SK-N-MC (cell line): ENCODE measurements around the gene ENTREP1.

Experiments
- EZH2 ChIP-seq: fragments of 200-600 bp; sonication (generic); IDR thresholded peaks from one replicate; pipeline ENCODE4 v1.6.1; 2017; ENCODE audit warnings: antibody characterized with exemption
- POLR2AphosphoS5 ChIP-seq: IDR thresholded peaks from 2 replicates; pipeline ENCODE4 v1.6.1; 2012; ENCODE audit warnings: mild to moderate bottlenecking, low read depth, low read length, borderline replicate concordance

DNA sequence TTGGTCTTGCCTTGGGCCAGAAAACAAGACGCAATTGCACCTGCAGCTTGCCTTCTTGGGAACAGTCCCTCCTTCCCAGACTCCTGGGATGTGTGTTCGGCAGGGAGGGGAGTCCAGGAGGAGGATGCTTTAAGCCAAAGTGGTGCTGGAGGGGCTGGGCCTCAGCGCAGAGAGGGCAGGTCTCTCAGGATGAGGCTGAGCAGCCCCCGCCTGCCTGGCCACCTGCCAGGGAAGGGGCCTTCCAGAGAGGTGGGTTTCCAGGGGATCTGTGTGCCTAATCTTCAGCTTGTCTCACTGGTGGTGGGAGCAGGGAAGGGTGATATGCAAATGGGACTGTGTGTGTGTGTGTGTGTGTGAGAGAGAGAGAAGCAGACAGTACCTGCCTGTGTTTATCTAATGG, 105.2 kb downstream of the ENTREP1 start:
- no peak for TF ChIP-seq POLR2AphosphoS5
- no peak for TF ChIP-seq EZH2
